Measurements from ENCODE around the gene MYBPHL. TPM values are rescaled to one million over a fixed set of nuclear protein-coding genes. Genes with fewer than 3 reads are reported as not detected.

The MYBPHL gene
- total RNA-seq, 1 donor from 2014 or later, result 0.60 TPM

DNA sequence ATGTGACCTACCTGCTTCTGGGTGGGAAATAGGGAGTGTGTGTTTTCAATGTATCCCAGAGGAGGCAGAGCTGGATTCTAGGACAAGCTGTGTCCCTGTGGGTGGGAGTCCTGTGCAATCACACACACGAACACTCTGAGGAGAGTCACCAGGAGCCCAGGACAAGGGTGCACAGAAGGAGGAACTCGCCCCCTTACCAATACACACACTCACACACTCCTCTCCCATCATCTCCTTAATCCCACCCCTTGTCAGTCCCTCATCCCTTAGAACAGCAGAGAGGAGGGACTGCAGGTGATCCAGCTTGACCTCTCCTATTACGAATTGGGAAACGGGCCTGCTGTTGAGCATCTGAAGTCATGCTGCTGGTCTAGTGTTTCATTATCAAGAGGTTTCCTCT is 8.5 kb upstream of the MYBPHL start:
- TF ChIP-seq, protein P1, sequence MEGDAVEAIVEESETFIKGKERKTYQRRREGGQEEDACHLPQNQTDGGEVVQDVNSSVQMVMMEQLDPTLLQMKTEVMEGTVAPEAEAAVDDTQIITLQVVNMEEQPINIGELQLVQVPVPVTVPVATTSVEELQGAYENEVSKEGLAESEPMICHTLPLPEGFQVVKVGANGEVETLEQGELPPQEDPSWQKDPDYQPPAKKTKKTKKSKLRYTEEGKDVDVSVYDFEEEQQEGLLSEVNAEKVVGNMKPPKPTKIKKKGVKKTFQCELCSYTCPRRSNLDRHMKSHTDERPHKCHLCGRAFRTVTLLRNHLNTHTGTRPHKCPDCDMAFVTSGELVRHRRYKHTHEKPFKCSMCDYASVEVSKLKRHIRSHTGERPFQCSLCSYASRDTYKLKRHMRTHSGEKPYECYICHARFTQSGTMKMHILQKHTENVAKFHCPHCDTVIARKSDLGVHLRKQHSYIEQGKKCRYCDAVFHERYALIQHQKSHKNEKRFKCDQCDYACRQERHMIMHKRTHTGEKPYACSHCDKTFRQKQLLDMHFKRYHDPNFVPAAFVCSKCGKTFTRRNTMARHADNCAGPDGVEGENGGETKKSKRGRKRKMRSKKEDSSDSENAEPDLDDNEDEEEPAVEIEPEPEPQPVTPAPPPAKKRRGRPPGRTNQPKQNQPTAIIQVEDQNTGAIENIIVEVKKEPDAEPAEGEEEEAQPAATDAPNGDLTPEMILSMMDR (conservative IDR thresholded peaks at IDR 0.05), result no peak
- H3K27me3 Mint-ChIP-seq, result no peaks in the 10 kb centered on the region
- H3K36me3 Mint-ChIP-seq, result peaks cover 24% of the 10 kb centered on the region
- H3K4me3 Mint-ChIP-seq, result no peak overlapping the region
- no peaks in the 10 kb centered on the region for H3K9me3 Mint-ChIP-seq
- no peak overlapping the region for H3K27ac Mint-ChIP-seq
- no peak for DNase-seq (ENCODE audit: extremely low spot score, unreplicated experiment)
- peaks cover 7% of the 10 kb centered on the region for H3K4me1 Mint-ChIP-seq (ENCODE audit: unreplicated experiment)

DNA sequence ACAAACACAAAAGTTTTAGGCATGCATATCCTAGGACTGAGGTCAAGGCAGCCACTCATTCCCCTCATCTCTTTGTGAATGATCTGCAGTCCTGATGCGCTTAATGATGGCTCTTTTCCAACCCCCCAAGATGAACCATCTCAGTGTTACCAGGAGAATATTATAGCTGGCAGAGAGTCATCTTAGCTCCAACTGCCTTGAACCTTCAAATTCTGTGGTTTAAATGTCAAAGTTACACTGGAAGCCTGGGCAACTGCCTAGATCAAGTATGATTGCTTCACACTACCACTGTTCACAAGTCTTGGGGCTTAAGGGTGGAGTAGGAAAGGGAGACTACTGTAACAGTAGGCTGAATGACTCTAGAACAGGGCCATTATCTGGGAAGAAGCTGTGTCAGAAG is 8.0 kb upstream of the MYBPHL start:
- Mint-ChIP-seq H3K27me3 (no peaks in the 10 kb centered on the region), H3K9me3 (no peaks in the 10 kb centered on the region)

DNA sequence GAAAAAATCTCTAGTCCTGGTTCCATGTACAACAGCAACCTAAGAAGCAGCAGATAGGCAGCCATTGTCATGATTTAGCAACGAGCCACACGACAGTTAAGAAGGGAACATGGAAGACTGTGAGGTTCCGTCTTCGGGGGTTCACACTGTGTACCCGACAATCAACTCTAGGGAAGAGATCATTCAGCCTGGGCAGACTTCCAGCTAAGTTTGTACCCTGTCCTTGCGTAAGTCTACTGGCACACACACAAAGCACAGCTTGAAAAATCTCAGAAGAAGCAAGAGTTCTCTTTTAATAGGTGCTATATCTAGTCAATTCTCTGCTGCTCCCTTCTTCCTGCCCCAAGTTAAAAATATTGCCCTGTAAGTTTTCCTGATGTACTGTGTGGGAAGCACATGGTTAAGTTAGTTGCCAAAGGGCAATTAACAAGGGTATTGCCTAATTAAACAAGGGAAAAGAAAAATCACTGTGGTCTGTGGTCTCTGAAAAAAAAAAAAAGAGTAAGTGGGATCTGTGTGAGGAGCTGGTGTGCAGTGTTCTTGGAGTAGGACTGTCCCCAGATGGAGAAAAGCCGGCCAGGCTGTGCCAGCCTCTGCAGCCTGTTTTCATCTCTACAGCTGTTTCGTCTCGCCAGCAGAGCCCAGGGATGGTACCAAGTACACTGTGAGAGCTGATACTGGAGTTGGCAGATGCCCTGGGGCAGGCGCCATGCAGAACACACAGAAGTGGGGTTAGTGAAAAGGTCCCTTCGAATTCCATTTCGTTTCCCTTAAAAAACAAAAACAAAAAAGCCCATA is 6.4 kb upstream of the MYBPHL start:
- TF ChIP-seq, protein P1 (conservative IDR thresholded peaks at IDR 0.05), result no peak
- peaks cover 5% of the 10 kb centered on the region for H3K4me1 Mint-ChIP-seq (ENCODE audit: unreplicated experiment)
- H3K36me3 Mint-ChIP-seq, result peaks cover 12% of the 10 kb centered on the region

More for the DNA sequence above, 8.0 kb upstream of the MYBPHL start:
- TF ChIP-seq, protein P1 (conservative IDR thresholded peaks at IDR 0.05), result no peak
- H3K27ac Mint-ChIP-seq, result no peak overlapping the region
- H3K4me3 Mint-ChIP-seq, result no peak overlapping the region
- H3K4me1 Mint-ChIP-seq (ENCODE audit: unreplicated experiment), result peaks cover 7% of the 10 kb centered on the region
- DNase-seq (ENCODE audit: extremely low spot score, unreplicated experiment), result no peak
- peaks cover 19% of the 10 kb centered on the region for H3K36me3 Mint-ChIP-seq

DNA sequence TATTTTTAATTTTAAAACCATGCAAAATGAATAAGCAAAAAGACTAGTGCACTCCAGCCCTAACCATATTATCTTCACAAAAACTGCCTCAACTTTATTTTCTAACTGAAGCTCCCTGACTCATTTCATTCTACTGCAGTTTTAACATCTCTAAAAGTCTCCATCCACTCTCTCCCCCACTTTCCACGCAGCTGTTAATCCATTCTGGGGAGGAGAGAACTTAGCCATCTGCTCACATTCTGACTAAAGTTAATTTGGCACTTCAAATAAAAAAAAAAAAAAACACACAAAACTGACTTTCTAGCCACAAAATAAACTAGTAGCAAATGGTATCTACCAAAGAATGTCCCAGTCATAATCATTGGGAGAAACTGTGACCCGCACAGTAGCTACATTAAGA is 5.4 kb upstream of the MYBPHL start:
- Mint-ChIP-seq H3K27me3 (no peaks in the 10 kb centered on the region), H3K36me3 (peaks cover 12% of the 10 kb centered on the region), H3K4me1 (ENCODE audit: unreplicated experiment) (peaks cover 10% of the 10 kb centered on the region), H3K9me3 (no peaks in the 10 kb centered on the region), H3K27ac (no peak overlapping the region), H3K4me3 (no peak overlapping the region)
- TF ChIP-seq, protein P1 (conservative IDR thresholded peaks at IDR 0.05), result no peak
- no peak for DNase-seq (ENCODE audit: extremely low spot score, unreplicated experiment)

More for the DNA sequence above, 6.4 kb upstream of the MYBPHL start:
- no peaks in the 10 kb centered on the region for H3K27me3 Mint-ChIP-seq
- no peak for DNase-seq (ENCODE audit: extremely low spot score, unreplicated experiment)
- H3K9me3 Mint-ChIP-seq, result no peaks in the 10 kb centered on the region
- H3K4me3 Mint-ChIP-seq, result no peak overlapping the region
- no peak overlapping the region for H3K27ac Mint-ChIP-seq

DNA sequence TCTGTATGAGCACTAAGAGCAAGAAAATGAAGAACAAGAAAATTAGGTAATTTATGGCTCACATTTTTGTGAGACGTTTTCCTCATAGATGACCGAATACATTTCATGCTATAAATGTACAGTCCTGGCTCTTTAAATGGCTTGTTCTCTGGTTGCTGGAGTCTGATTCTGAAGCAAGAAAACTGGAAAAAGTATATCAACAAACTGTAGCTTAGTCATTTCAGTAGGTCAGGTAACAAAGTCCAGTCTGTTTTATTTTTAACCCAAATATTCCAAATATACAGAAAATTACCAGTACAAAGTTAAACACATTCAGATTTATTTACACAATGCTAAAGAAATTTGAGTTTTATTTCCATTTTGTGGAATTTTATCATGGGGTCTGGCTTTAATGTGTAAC is 2.5 kb upstream of the MYBPHL start:
- peaks cover 21% of the 10 kb centered on the region for H3K4me1 Mint-ChIP-seq (ENCODE audit: unreplicated experiment)
- H3K27me3 Mint-ChIP-seq, result no peaks in the 10 kb centered on the region
- peak overlapping the region; percentile 14 for H3K27ac Mint-ChIP-seq
- no peaks in the 10 kb centered on the region for H3K9me3 Mint-ChIP-seq
- no peak for DNase-seq (ENCODE audit: extremely low spot score, unreplicated experiment)
- H3K36me3 Mint-ChIP-seq, result peaks cover under 1% of the 10 kb centered on the region
- TF ChIP-seq, protein P1 (conservative IDR thresholded peaks at IDR 0.05), result no peak
- H3K4me3 Mint-ChIP-seq, result no peak overlapping the region

Data from type B pancreatic cell (in vitro differentiated cells).